ENCODE measurements around the gene AR. TPM values are rescaled to one million over a fixed set of nuclear protein-coding genes. Genes with fewer than 3 reads are reported as not detected.

The AR gene
- polyA plus RNA-seq, 1 donor (not counting 4 experiments of a cell fraction or from before 2014, with no cell fraction given): 0.47 TPM

DNA sequence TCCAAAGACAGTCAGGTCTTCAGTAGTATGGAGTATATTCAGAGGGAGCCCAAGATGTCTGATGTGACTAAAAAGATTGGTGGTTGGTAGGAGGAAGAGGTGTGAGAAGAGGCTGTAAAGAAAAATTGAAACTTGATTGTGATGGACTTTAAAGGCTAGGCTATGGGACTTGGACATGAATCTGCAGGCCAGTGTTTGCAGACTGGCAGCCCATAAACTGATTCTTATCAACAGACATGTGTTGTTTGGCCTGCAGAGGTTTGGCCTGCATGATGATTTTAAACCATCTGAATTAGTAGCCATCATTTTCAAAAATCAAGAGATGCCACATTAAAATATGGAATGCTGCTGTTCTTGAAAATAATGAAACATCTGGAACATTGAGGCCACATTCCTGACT lies 5.4 kb upstream of the AR start:
- H4K20me1 ChIP-seq (ENCODE audit: control insufficient read depth, extremely low read depth, insufficient read depth, low read length): no peaks in the 10 kb centered on the region
- dilution Hi-C loops (cut with MboI; ENCODE audit: extremely low pct_ligation_motif_present, low sequenced_read_pairs): no loop called here
- FAIRE-seq (no peak), DNase-seq (ENCODE audit: low read depth, low spot score) (no peak)
- H3K9me1 ChIP-seq (ENCODE audit: control insufficient read depth, extremely low read depth, insufficient read depth, low read length): no peaks in the 10 kb centered on the region
- H3K9ac ChIP-seq (ENCODE audit: control insufficient read depth, extremely low read depth, insufficient read depth, low read length): no peak overlapping the region
- no peaks in the 10 kb centered on the region for H3K79me2 ChIP-seq (ENCODE audit: control insufficient read depth, insufficient read depth, low read length)
- no peaks in the 10 kb centered on the region for H3K27me3 ChIP-seq (ENCODE audit: control insufficient read depth, extremely low read depth, insufficient read depth, low read length)
- no peak overlapping the region for H3K4me2 ChIP-seq (ENCODE audit: control insufficient read depth, extremely low read depth, insufficient read depth, low read depth, low read length)
- TF ChIP-seq EZH2 (IDR thresholded peaks at IDR 0.05; ENCODE audit: low read length): no peak
- TF ChIP-seq CTCF (optimal IDR thresholded peaks at IDR 0.05 in 1 of 3, IDR thresholded peaks at IDR 0.05 in 1 of 3, conservative IDR thresholded peaks at IDR 0.05 in 1 of 3; ENCODE audit: extremely low read depth in 1 of 3, insufficient read depth in 2 of 3, low read length in 3 of 3): no peak
- no peaks in the 10 kb centered on the region for H3K4me1 ChIP-seq (ENCODE audit: control insufficient read depth, extremely low read depth, insufficient read depth, low read length)
- no peak overlapping the region for H3K4me3 ChIP-seq (ENCODE audit: control insufficient read depth in 2 of 3, extremely low read depth in 1 of 3, insufficient read depth in 2 of 3, low read depth in 1 of 3, low read length in 3 of 3)
- no peak overlapping the region for H3K27ac ChIP-seq (ENCODE audit: control insufficient read depth, insufficient read depth, low read length)
- no peak overlapping the region for H2AFZ ChIP-seq (ENCODE audit: control insufficient read depth, low read length)
- no peaks in the 10 kb centered on the region for H3K36me3 ChIP-seq (ENCODE audit: control insufficient read depth in 2 of 2, extremely low read depth in 1 of 2, insufficient read depth in 2 of 2, low read length in 2 of 2)
- no peaks in the 10 kb centered on the region for H3K9me3 ChIP-seq (ENCODE audit: control insufficient read depth, low read depth, low read length)

- H2AFZ ChIP-seq (ENCODE audit: control insufficient read depth, low read length): no peak overlapping the region
- H3K9ac ChIP-seq (ENCODE audit: control insufficient read depth, extremely low read depth, insufficient read depth, low read length): no peak overlapping the region
- peak overlapping the region; percentile 57 for H3K4me2 ChIP-seq (ENCODE audit: control insufficient read depth, extremely low read depth, insufficient read depth, low read depth, low read length)
- H3K27me3 ChIP-seq (ENCODE audit: control insufficient read depth, extremely low read depth, insufficient read depth, low read length): peaks cover 35% of the 10 kb centered on the region
- no peaks in the 10 kb centered on the region for H3K36me3 ChIP-seq (ENCODE audit: control insufficient read depth in 2 of 2, extremely low read depth in 1 of 2, insufficient read depth in 2 of 2, low read length in 2 of 2)
- dilution Hi-C loops (cut with MboI; ENCODE audit: extremely low pct_ligation_motif_present, low sequenced_read_pairs): no loop called here
- no peak for DNase-seq (ENCODE audit: low read depth, low spot score)
- no peaks in the 10 kb centered on the region for H3K79me2 ChIP-seq (ENCODE audit: control insufficient read depth, insufficient read depth, low read length)
- no peak overlapping the region for H3K27ac ChIP-seq (ENCODE audit: control insufficient read depth, insufficient read depth, low read length)
- H3K9me1 ChIP-seq (ENCODE audit: control insufficient read depth, extremely low read depth, insufficient read depth, low read length): no peaks in the 10 kb centered on the region
- H3K9me3 ChIP-seq (ENCODE audit: control insufficient read depth, low read depth, low read length): no peaks in the 10 kb centered on the region
- no peak for FAIRE-seq
- H3K4me1 ChIP-seq (ENCODE audit: control insufficient read depth, extremely low read depth, insufficient read depth, low read length): peaks cover 5% of the 10 kb centered on the region
- peak overlapping the region in 2 of 3 experiments; percentile 23 to 48 for H3K4me3 ChIP-seq (ENCODE audit: control insufficient read depth in 2 of 3, extremely low read depth in 1 of 3, insufficient read depth in 2 of 3, low read depth in 1 of 3, low read length in 3 of 3)
- TF ChIP-seq EZH2 (IDR thresholded peaks at IDR 0.05; ENCODE audit: low read length): no peak
- no peak for TF ChIP-seq CTCF (optimal IDR thresholded peaks at IDR 0.05 in 1 of 3, IDR thresholded peaks at IDR 0.05 in 1 of 3, conservative IDR thresholded peaks at IDR 0.05 in 1 of 3; ENCODE audit: extremely low read depth in 1 of 3, insufficient read depth in 2 of 3, low read length in 3 of 3)
- no peaks in the 10 kb centered on the region for H4K20me1 ChIP-seq (ENCODE audit: control insufficient read depth, extremely low read depth, insufficient read depth, low read length)
These were observed 637 bp downstream of the AR start for GRCh38 chrX:67544281-67545035.
